HG03520 (cell line): ENCODE measurements around the gene MAN1A1.

Experiments
- ATAC-seq: cut with Tn5 transposase; IDR thresholded peaks from one replicate; pipeline ENCODE4 v1.9.1; 2021; ENCODE audit warnings: mild to moderate bottlenecking, moderate library complexity; ENCODE audit not compliant: unreplicated experiment

Gene MAN1A1

DNA sequence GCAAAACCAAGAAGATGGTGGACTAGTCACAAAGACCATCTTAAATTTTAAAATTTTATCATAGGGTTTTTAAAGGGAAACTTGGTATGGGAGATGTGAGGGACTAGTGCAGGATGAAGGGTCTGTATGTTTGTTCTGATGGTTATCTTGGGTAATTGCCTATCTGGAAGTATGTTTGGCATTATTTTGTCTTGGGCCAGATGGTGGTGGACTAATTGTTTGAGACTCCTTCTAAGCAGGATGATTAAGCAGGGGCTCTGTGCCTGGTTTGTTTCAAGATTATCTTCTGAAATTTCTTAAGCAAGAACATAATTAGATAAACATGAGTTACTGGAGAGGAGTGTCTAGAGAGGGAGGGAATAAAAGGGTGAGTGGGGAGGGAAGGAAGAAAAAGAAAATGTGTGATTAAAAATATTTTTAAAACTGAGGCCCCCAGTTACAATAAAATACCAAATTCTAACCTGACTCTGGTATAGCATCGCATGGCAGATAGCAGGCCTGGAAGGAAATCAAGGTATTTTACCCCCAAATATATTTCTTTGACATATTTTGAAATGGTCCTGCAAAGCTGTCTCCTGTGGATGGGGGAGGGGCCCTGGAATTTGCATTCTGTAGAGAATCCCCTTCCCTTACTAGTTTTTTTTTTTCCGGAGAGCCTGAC is 221.2 kb downstream of the MAN1A1 start:
- ATAC-seq, result no peak

DNA sequence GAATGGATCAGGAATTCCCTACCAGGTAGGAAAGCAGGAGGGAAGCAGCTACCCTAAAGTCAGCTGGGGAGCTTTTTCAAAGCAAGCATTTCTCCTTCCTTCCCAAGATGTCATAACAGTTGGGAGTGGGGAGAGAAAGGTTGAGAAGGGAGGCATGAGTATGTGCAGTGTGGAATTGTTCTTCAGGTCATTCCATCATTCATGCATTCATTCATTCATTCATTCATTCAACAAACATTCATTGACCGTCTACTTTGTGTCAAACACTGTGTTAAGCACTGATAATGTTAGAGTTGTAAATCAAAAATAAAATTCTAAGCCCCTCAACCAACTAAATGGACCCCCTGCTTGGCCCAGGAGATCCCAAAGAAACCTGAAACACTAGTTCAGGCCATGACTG is 221.9 kb downstream of the MAN1A1 start:
- ATAC-seq, result no peak
